ENCODE data around the gene RPS8. TPM values are rescaled to one million over a fixed set of nuclear protein-coding genes. Genes with fewer than 3 reads are reported as not detected.

Gene RPS8
- total RNA-seq, 4 donors from 2014 or later = 2,628 to 4,866 (median 3,019) TPM

DNA sequence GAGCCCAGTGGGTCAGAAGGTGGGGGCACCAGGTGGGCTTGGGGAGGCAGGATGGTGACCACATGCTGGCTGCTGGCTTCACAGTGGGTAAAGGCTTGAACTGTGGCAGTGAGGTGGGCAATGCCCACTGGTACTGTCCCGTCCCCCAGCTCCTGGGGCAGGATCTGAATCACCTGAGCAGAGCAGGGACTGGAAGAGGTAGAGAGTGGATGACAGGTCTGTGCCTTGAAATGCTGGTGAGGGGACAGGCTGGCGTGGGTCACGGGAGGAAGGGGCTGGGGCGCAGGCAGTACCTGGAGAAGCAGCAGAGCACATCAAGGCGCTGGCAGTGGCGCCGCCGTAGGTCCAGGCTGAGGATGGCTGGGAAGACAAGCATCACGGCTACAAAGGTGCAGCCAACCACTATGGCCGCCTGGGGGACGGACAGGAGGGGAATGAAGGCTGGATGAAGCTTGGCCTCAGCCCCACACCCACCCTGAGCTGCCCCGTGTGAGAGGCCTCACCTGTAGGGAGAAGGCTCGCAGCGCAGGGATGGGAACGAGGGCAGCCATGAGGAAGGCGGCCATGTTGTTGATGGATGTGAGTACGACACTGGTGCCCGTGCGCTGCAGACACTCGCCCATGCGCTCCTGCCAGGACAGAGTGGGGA, 52.8 kb downstream of the RPS8 start:
- 93 to 97% methylated on average over 21 of the region's 21 CpGs for WGBS, 2 donors
- intact Hi-C loops (cut with DNase I; ENCODE audit: low total_unique reads) = no loop called here
- no peak for DNase-seq (ENCODE audit: low spot score in 2 of 2)
- TF ChIP-seq POLR2A (IDR thresholded peaks at IDR 0.05) = no peak
- TF ChIP-seq, protein P1, sequence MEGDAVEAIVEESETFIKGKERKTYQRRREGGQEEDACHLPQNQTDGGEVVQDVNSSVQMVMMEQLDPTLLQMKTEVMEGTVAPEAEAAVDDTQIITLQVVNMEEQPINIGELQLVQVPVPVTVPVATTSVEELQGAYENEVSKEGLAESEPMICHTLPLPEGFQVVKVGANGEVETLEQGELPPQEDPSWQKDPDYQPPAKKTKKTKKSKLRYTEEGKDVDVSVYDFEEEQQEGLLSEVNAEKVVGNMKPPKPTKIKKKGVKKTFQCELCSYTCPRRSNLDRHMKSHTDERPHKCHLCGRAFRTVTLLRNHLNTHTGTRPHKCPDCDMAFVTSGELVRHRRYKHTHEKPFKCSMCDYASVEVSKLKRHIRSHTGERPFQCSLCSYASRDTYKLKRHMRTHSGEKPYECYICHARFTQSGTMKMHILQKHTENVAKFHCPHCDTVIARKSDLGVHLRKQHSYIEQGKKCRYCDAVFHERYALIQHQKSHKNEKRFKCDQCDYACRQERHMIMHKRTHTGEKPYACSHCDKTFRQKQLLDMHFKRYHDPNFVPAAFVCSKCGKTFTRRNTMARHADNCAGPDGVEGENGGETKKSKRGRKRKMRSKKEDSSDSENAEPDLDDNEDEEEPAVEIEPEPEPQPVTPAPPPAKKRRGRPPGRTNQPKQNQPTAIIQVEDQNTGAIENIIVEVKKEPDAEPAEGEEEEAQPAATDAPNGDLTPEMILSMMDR (IDR thresholded peaks at IDR 0.05) = no peak
- no peak overlapping the region for H3K4me3 ChIP-seq (ENCODE audit: low read depth, poor library complexity, severe bottlenecking)

Other genes starting within 250 kb of the RPS8 start
- 10 to 100 TPM in 2 of 4 donors, 1 to 10 TPM in 2; 5.2 to 23.4 (median 9.9) TPM for gene TMEM53, start 101.1 kb upstream of the RPS8 start, total RNA-seq
- gene ARMH1, start 100.8 kb upstream of the RPS8 start, total RNA-seq = 1 to 10 TPM in 1 of 4 donors, not detected in 3; 2.7 TPM
- gene RNU5D-1, start 44.4 kb upstream of the RPS8 start, total RNA-seq = not detected
- 1 to 10 TPM in 3 of 4 donors, under 1 TPM in 1; 0.76 to 4.5 (median 3.7) TPM for gene KIF2C, start 35.7 kb upstream of the RPS8 start, total RNA-seq
- under 1 TPM in 1 of 4 donors, not detected in 3; 0.23 TPM for gene BEST4, start 12.6 kb downstream of the RPS8 start, total RNA-seq
- 10 to 100 TPM; 39.7 to 80.9 (median 44.9) TPM for gene PLK3, start 24.8 kb downstream of the RPS8 start, total RNA-seq
- gene DYNLT4, start 31.8 kb downstream of the RPS8 start, total RNA-seq = 1 to 10 TPM in 1 of 4 donors, not detected in 3; 2.4 TPM
- gene BTBD19, start 33.0 kb downstream of the RPS8 start, total RNA-seq = 1 to 10 TPM; 1.0 to 4.0 (median 2.4) TPM
- 1 to 10 TPM in 2 of 4 donors, under 1 TPM in 2; 0.54 to 2.7 (median 1.2) TPM for gene PTCH2, start 67.7 kb downstream of the RPS8 start, total RNA-seq
- 10 to 100 TPM; 12.8 to 19.4 (median 16.1) TPM for gene EIF2B3, start 211.1 kb downstream of the RPS8 start, total RNA-seq
- gene HECTD3, start 235.8 kb downstream of the RPS8 start, total RNA-seq = 10 to 100 TPM; 40.3 to 97.5 (median 48.1) TPM
- gene UROD, start 236.7 kb downstream of the RPS8 start, total RNA-seq = 10 to 100 TPM; 26.6 to 59.0 (median 45.8) TPM